ENCODE results near the gene PCP4L1. TPM values are rescaled to one million over a fixed set of nuclear protein-coding genes. Genes with fewer than 3 reads are reported as not detected.
"Not testable (repeated sequence)": the region's sequence is repeated elsewhere in the genome, so short reads cannot be mapped to it uniquely, and the experiment has no call there.

The PCP4L1 gene
- polyA plus RNA-seq, 2 of the 4 experiments (the other 2 are of a cell fraction), result not detected

DNA sequence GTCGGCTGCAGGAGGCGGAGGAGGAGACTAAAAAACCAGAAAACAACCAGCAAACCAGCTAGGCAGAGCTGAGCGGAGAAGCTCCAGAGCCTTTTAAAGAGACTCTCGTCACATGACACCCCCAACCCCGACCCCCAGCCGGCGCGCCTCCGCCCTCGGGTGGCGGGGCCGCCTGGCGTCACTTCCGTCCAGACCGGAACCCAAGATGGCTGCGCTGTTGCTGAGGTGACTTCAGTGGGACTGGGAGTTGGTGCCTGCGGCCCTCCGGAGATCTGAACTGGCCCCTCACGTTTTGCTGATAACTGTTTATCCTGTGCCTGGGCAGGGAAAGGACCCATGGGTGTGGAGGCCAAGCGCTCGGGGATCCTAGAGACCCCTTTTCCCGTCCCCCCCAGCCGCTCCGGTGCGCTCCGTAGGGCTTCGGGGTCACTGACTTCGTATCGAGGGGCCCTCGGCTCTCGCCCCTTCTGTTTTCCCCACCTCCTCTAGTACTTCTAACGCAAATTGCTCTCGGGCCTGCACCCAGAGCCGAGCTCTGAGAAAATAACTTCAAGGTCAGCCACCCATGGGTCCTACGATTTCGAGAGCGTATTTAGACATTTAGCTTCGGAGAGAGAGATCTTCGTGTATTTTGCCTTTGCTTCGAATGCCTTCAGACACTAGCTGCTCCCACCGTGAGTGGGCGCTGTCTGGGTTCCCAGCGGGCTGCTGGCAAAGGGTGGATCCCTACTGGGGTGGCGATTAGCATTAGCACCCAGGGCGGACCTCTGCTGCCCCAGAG, 55.8 kb downstream of the PCP4L1 start, which contains the start of gene SDHC (continued):
- TF ChIP-seq, protein P1, sequence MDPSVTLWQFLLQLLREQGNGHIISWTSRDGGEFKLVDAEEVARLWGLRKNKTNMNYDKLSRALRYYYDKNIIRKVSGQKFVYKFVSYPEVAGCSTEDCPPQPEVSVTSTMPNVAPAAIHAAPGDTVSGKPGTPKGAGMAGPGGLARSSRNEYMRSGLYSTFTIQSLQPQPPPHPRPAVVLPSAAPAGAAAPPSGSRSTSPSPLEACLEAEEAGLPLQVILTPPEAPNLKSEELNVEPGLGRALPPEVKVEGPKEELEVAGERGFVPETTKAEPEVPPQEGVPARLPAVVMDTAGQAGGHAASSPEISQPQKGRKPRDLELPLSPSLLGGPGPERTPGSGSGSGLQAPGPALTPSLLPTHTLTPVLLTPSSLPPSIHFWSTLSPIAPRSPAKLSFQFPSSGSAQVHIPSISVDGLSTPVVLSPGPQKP (IDR thresholded peaks at IDR 0.05; ENCODE audit: low read depth, low read length), result no peak
- TF ChIP-seq RCOR1 (IDR thresholded peaks at IDR 0.05; ENCODE audit: low read depth, low read length) (no peak), FOSB (CRISPR knock-in tag; IDR thresholded peaks at IDR 0.05) (no peak), TP53 (CRISPR knock-in tag; IDR thresholded peaks at IDR 0.05) (no peak), PHF8 (IDR thresholded peaks at IDR 0.05; ENCODE audit: borderline replicate concordance, low read depth) (peak; percentile 85; the same call in 1 of the 2 replicates), ZC3H11A (IDR thresholded peaks at IDR 0.05) (no peak), NFE2L2 (conservative IDR thresholded peaks at IDR 0.05; ENCODE audit: low read length) (no peak), NR3C1 (IDR thresholded peaks at IDR 0.05) (no peak), GATA3 (IDR thresholded peaks at IDR 0.05; ENCODE audit: borderline replicate concordance) (no peak), MAZ (IDR thresholded peaks at IDR 0.05; ENCODE audit: borderline replicate concordance, low read depth, low read length) (peak; percentile 80), CHD4 (IDR thresholded peaks at IDR 0.05; ENCODE audit: borderline replicate concordance) (no peak)
- TF ChIP-seq, protein P2, sequence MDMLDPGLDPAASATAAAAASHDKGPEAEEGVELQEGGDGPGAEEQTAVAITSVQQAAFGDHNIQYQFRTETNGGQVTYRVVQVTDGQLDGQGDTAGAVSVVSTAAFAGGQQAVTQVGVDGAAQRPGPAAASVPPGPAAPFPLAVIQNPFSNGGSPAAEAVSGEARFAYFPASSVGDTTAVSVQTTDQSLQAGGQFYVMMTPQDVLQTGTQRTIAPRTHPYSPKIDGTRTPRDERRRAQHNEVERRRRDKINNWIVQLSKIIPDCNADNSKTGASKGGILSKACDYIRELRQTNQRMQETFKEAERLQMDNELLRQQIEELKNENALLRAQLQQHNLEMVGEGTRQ (IDR thresholded peaks at IDR 0.05), result peak; percentile 82

DNA sequence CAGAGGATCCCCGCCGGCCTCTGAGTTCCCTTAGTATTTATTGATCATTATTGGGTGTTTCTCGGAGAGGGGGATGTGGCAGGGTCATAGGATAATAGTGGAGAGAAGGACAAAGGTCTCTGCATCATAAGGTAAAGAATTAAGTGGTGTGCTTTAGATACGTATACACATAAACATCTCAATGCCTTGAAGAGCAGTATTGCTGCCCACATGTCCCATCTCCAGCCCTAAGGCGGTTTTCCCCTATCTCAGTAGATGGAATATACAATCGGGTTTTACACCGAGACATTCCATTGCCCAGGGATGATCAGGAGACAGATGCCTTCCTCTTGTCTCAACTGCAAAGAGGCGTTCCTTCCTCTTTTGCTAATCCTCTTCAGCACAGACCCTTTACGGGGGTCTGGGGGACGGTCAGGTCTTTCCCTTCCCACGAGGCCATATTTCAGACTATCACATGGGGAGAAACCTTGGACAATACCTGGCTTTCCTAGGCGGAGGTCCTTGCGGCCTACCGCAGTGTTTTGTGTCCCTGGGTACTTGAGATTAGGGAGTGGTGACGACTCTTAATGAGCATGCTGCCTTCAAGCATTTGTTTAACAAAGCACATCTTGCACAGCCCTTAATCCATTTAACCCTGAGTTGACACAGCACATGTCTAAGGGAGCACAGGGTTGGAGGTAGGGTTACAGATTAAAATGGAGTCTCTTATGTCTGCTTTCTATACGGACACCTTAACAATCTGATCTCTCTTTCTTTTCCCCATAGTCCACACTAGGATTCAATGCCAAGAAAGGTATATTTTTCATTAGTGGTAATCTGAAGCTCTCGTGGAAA, 57.5 kb downstream of the PCP4L1 start:
- ATAC-seq; DNase-seq (ENCODE audit: low read depth in 1 of 2, low spot score in 1 of 2); H3K4me3 ChIP-seq; H3K9me3 ChIP-seq; FAIRE-seq; POLR2A ChIA-PET; H3K27ac ChIP-seq; CTCF ChIA-PET; H3K4me1 ChIP-seq: not testable (repeated sequence)
- 93% methylated on average over 17 of the region's 17 CpGs for WGBS (ENCODE audit: missing lambda C conversion rate)
- H3K4me2 ChIP-seq, result peak overlapping the region; percentile 93; the same call in 2 of the 3 replicates

DNA sequence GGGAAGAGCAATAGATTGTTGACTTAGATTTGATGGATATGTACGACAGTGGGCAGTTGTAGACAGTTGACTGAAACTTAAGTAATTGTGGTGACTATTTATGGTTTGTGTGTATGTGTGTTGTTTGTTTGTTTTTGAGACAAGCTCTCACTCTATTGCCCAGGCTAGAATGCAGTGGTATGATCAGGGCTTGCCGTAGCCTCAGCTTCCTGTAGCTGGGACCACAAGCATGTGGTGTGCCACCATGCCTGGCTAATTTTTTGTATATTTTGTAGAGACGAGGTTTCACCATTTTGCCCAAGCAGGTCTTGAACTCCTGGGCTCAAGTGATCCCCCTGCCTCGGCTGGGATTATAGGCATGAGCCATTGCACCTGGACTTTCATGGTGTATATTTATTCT, 65.5 kb downstream of the PCP4L1 start:
- ChIA-PET POLR2A (no interaction called here), CTCF (no interaction called here)
- Histone ChIP-seq H3K27ac (no peak overlapping the region), H3K4me1 (no peaks in the 10 kb centered on the region), H3K4me2 (no peak overlapping the region), H3K4me3 (no peak overlapping the region), H3K9me3 (no peaks in the 10 kb centered on the region)
- TF ChIP-seq, protein P3, sequence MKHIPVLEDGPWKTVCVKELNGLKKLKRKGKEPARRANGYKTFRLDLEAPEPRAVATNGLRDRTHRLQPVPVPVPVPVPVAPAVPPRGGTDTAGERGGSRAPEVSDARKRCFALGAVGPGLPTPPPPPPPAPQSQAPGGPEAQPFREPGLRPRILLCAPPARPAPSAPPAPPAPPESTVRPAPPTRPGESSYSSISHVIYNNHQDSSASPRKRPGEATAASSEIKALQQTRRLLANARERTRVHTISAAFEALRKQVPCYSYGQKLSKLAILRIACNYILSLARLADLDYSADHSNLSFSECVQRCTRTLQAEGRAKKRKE (CRISPR knock-in tag; IDR thresholded peaks at IDR 0.05; ENCODE audit: low read depth), result no peak
- TF ChIP-seq MAZ (IDR thresholded peaks at IDR 0.05; ENCODE audit: borderline replicate concordance, low read depth, low read length) (no peak), CEBPB (IDR thresholded peaks at IDR 0.05) (no peak), RNF2 (IDR thresholded peaks at IDR 0.05; ENCODE audit: borderline replicate concordance, low read depth) (no peak), RFX5 (IDR thresholded peaks at IDR 0.05) (no peak), POLR2AphosphoS2 (conservative IDR thresholded peaks at IDR 0.05; ENCODE audit: low read length) (no peak), JUN (IDR thresholded peaks at IDR 0.05) (no peak), HDAC2 (IDR thresholded peaks at IDR 0.05) (no peak), TP53 (CRISPR knock-in tag; IDR thresholded peaks at IDR 0.05) (no peak)
- FAIRE-seq (no peak), ATAC-seq (no peak), DNase-seq (ENCODE audit: low read depth in 1 of 2, low spot score in 1 of 2) (no peak)
- WGBS (ENCODE audit: missing lambda C conversion rate), result 92% methylated on average over 4 of the region's 4 CpGs

Data from A549 (cell line).